ENCODE data around the gene MYCN. TPM values are rescaled to one million over a fixed set of nuclear protein-coding genes. Genes with fewer than 3 reads are reported as not detected.

The MYCN gene
- total and polyA plus RNA-seq, 2 of the 4 experiments (the other 2 are of a cell fraction): not detected

DNA sequence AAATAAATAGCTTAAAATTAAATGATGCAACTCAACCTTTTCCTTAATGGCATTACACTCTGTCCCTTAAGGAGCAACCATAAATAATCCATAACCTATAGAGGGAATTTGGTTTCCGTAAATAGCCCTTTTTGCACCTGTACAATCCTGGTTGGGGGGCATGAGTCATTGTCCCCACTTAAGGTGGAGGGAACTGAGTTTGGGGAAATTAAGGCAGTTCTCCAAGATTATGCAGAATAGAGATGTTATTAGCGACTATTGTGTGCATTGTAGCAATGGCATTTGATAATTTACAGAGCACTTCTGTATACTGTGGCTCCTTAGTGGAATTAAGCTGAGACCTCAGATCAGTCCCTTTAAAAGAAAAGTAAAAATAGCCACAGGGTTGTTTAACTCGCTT lies 6.6 kb downstream of the MYCN start:
- Histone ChIP-seq H2AK9ac (replicated peaks; ENCODE audit: low read depth, low read length, poor library complexity) (no peak overlapping the region), H4K8ac (ENCODE audit: low read depth in 2 of 2, low read length in 2 of 2) (no peak overlapping the region), H3K56ac (ENCODE audit: extremely low read depth, insufficient read depth, low read length) (no peak overlapping the region), H4K5ac (ENCODE audit: low read depth, low read length) (no peak overlapping the region), H3K9me3 (ENCODE audit: control insufficient read depth, insufficient read depth, low read length) (peaks cover 12% of the 10 kb centered on the region; the same call in 1 of the 2 replicates), H2BK15ac (ENCODE audit: low read depth, low read length) (no peak overlapping the region), H2BK120ac (ENCODE audit: low read depth, low read length) (no peak overlapping the region), H3K4me3 (ENCODE audit: insufficient read depth, low read depth, low read length) (no peak overlapping the region), H2BK5ac (ENCODE audit: low read depth, low read length, poor library complexity, severe bottlenecking) (no peak overlapping the region), H3K27me3 (ENCODE audit: control insufficient read depth, insufficient read depth, low read length) (peaks cover 12% of the 10 kb centered on the region; the same call in 1 of the 2 replicates), H3K4ac (ENCODE audit: low read depth, low read length) (no peak overlapping the region), H2AK5ac (ENCODE audit: low read depth, low read length) (no peak overlapping the region), H3K23ac (ENCODE audit: low read depth, low read length) (no peak overlapping the region), H3K9me1 (ENCODE audit: insufficient read depth, low read length) (no peaks in the 10 kb centered on the region), H2AFZ (replicated peaks; ENCODE audit: low read length, poor library complexity) (no peak overlapping the region), H3K36me3 (ENCODE audit: control insufficient read depth, insufficient read depth, low read length) (no peaks in the 10 kb centered on the region), H4K20me1 (ENCODE audit: insufficient read depth, low read length) (no peaks in the 10 kb centered on the region), H3K9ac (ENCODE audit: low read depth, low read length) (no peak overlapping the region), H2BK20ac (ENCODE audit: low read depth, low read length) (no peak overlapping the region), H3K27ac (ENCODE audit: insufficient read depth, low read length) (no peak overlapping the region), H3K18ac (ENCODE audit: low read depth, low read length) (no peak overlapping the region), H4K91ac (ENCODE audit: insufficient read depth, low read depth, low read length) (no peak overlapping the region), H3K4me2 (ENCODE audit: low read depth, low read length) (no peak overlapping the region), H3K14ac (replicated peaks; ENCODE audit: low read depth, low read length) (no peak overlapping the region), H3K79me1 (ENCODE audit: low read depth in 1 of 2, low read length in 2 of 2) (no peaks in the 10 kb centered on the region), H3K4me1 (ENCODE audit: control insufficient read depth, insufficient read depth, low read length) (no peaks in the 10 kb centered on the region)
- TF ChIP-seq NFE2L2 (IDR thresholded peaks at IDR 0.05; ENCODE audit: low read depth, low read length) (no peak), MAZ (IDR thresholded peaks at IDR 0.05; ENCODE audit: borderline replicate concordance, low read depth, low read length) (no peak), BHLHE40 (IDR thresholded peaks at IDR 0.05; ENCODE audit: low read depth, low read length) (no peak), FOS (IDR thresholded peaks at IDR 0.05; ENCODE audit: low read depth, low read length) (no peak), RFX5 (IDR thresholded peaks at IDR 0.05; ENCODE audit: low read depth, low read length) (no peak), POLR2A (IDR thresholded peaks at IDR 0.05; ENCODE audit: low read depth, low read length) (no peak), SMC3 (IDR thresholded peaks at IDR 0.05; ENCODE audit: low read depth, low read length) (no peak), RAD21 (IDR thresholded peaks at IDR 0.05; ENCODE audit: low read length) (no peak), MAFK (IDR thresholded peaks at IDR 0.05; ENCODE audit: low read depth, low read length) (no peak)
- ChIA-PET CTCF (no interaction called here), POLR2A (ENCODE audit: unreplicated experiment) (no interaction called here)
- dilution Hi-C loops (cut with HindIII; ENCODE audit: low sequenced_read_pairs, unreplicated experiment): no loop called here
- ATAC-seq (ENCODE audit: low read depth) (no peak), DNase-seq (no peak)
- intact Hi-C loops (cut with micrococcal nuclease): no loop called here
- WGBS, 2 experiments (ENCODE audit: extremely low coverage in 2 of 2, insufficient read length in 1 of 2): no CpG with 5 or more reads among the region's 3 CpGs
- in situ Hi-C loops (cut with MboI; ENCODE audit: low sequenced_read_pairs): no loop called here
- no TSS peak for BruUV-seq (replicated peaks)
